B cell (primary cell): ENCODE results near the gene ACSM6. TPM values are rescaled to one million over a fixed set of nuclear protein-coding genes. Genes with fewer than 3 reads are reported as not detected.

Experiments
- ATAC-seq: fragments of 200-7000 bp; cut with Tn5 transposase; one replicate; pipeline ENCODE4 v1.10.0; 2021; ENCODE audit warnings: low read depth, mild to moderate bottlenecking, moderate number of reproducible peaks, moderate library complexity
- CTCF ChIA-PET: fragments of 350-600 bp; sonication (Branson Sonifier 250); formaldehyde crosslinking; loops from one replicate; lab custom pipeline; 2021; ENCODE audit warnings: antibody characterized with exemption, inconsistent platforms; lab: Charles Lee
- POLR2A ChIA-PET: fragments of 350-600 bp; sonication (Branson Sonifier 250); formaldehyde crosslinking; loops from one replicate; lab custom pipeline; 2021; ENCODE audit warnings: antibody characterized with exemption; lab: Charles Lee
- DNase-seq: peaks from one replicate; pipeline ENCODE4 v3.0.0; 2013
- H2AFZ ChIP-seq: 2 replicates; pipeline ENCODE4 v1.6.1; 2012; ENCODE audit warnings: mild to moderate bottlenecking, low read depth, low read length; ENCODE audit not compliant: insufficient read depth, poor library complexity, severe bottlenecking
- H3K27ac ChIP-seq, 2 donors: 1 replicate in 1 of 2; 2 replicates in 1 of 2; pipeline ENCODE4 v1.5.1; 2012 to 2013; ENCODE audit warnings: low read length in 2 of 2, mild to moderate bottlenecking in 2 of 2, moderate library complexity in 1 of 2
- H3K27me3 ChIP-seq, 4 experiments: fragments of 200-600 bp in 1 of 4; sonication (generic) in 1 of 4; replicated peaks in 1 of 4; 1 replicate in 2 of 4; 2 replicates in 2 of 4; pipeline versions ENCODE4 v1.6.1 to v1.7.0; 2013 to 2016; ENCODE audit warnings: low read length in 3 of 4, mild to moderate bottlenecking in 2 of 4, mixed read lengths in 1 of 4, moderate library complexity in 1 of 4; ENCODE audit not compliant: insufficient read depth in 4 of 4, control insufficient read depth in 3 of 4; ENCODE audit errors: control extremely low read depth in 1 of 4
- H3K36me3 ChIP-seq, 2 experiments: replicated peaks in 1 of 2; 1 replicate in 1 of 2; 2 replicates in 1 of 2; pipeline versions ENCODE4 v1.6.1 to v1.7.1; 2013; ENCODE audit warnings: low read length in 1 of 2; ENCODE audit not compliant: insufficient read depth in 2 of 2, control insufficient read depth in 1 of 2; ENCODE audit errors: control extremely low read depth in 1 of 2, extremely low read depth in 1 of 2
- H3K4me1 ChIP-seq, 2 donors: fragments of 200-600 bp in 1 of 2; sonication (generic) in 1 of 2; 1 replicate in 1 of 2; 2 replicates in 1 of 2; pipeline versions ENCODE4 v1.5.1 to v1.6.1; 2013 to 2017; ENCODE audit warnings: low read length in 2 of 2; ENCODE audit not compliant: control insufficient read depth in 2 of 2, insufficient read depth in 2 of 2
- H3K4me2 ChIP-seq: replicated peaks from 2 replicates; pipeline ENCODE3; 2012; ENCODE audit warnings: mild to moderate bottlenecking, low read depth, low read length; ENCODE audit not compliant: poor library complexity, severe bottlenecking
- H3K4me3 ChIP-seq, 5 experiments: fragments of 200-600 bp in 1 of 5; sonication (generic) in 1 of 5; 1 replicate in 3 of 5; 2 replicates in 2 of 5; pipeline versions ENCODE4 v1.5.1 to v1.7.0; 2011 to 2016; ENCODE audit warnings: low read length in 4 of 5, mild to moderate bottlenecking in 4 of 5, low read depth in 2 of 5, control low read depth in 1 of 5, moderate library complexity in 1 of 5; ENCODE audit not compliant: insufficient read depth in 1 of 5; ENCODE audit errors: control extremely low read depth in 1 of 5, extremely low read depth in 1 of 5
- H3K79me2 ChIP-seq: fragments of 200-600 bp; sonication (generic); one replicate; pipeline ENCODE4 v1.6.0; 2016; ENCODE audit warnings: low read length; ENCODE audit not compliant: control insufficient read depth, insufficient read depth
- H3K9ac ChIP-seq: fragments of 200-600 bp; sonication (generic); 2 replicates; pipeline ENCODE4 v1.6.1; 2017; ENCODE audit warnings: mild to moderate bottlenecking, low read length, moderate library complexity
- H3K9me3 ChIP-seq, 3 donors: one replicate each; pipeline versions ENCODE4 v1.6.1 to v1.7.1; 2013; ENCODE audit warnings: low read length in 2 of 3; ENCODE audit not compliant: control insufficient read depth in 2 of 3, insufficient read depth in 1 of 3; ENCODE audit errors: control extremely low read depth in 1 of 3
- H4K20me1 ChIP-seq: 2 replicates; pipeline ENCODE4 v1.6.0; 2012; ENCODE audit warnings: mild to moderate bottlenecking, low read length; ENCODE audit not compliant: insufficient read depth, control insufficient read depth, poor library complexity, severe bottlenecking
- H3K27ac Mint-ChIP-seq: one replicate; pipeline ENCODE4 v1.8.0; 2021; ENCODE audit warnings: mixed read lengths
- H3K27me3 Mint-ChIP-seq: one replicate; pipeline ENCODE4 v1.8.0; 2021; ENCODE audit warnings: mixed read lengths
- H3K4me1 Mint-ChIP-seq: one replicate; pipeline ENCODE4 v1.8.0; 2021; ENCODE audit warnings: mixed read lengths
- H3K4me3 Mint-ChIP-seq: one replicate; pipeline ENCODE4 v1.8.0; 2021; ENCODE audit warnings: mixed read lengths
- H3K9me3 Mint-ChIP-seq: one replicate; pipeline ENCODE4 v1.8.0; 2022; ENCODE audit warnings: mixed read lengths; ENCODE audit not compliant: insufficient read depth
- CTCF ChIP-seq: fragments of 200-600 bp; IDR thresholded peaks from one replicate; pipeline ENCODE4 v1.8.0; 2022; ENCODE audit warnings: antibody characterized with exemption, mild to moderate bottlenecking
- EZH2 ChIP-seq: IDR thresholded peaks from 2 replicates; pipeline ENCODE4 v1.6.1; 2012; ENCODE audit warnings: borderline replicate concordance, low read depth, mild to moderate bottlenecking, moderate library complexity, low read length; ENCODE audit not compliant: insufficient read depth, poor library complexity, severe bottlenecking
- WGBS: methylation state at CpG from one replicate; pipeline ENCODE4 v1.1.5; 2013; ENCODE audit warnings: missing lambda C conversion rate; ENCODE audit not compliant: insufficient coverage; 5-methylcytosine and 5-hydroxymethylcytosine counted together
- intact Hi-C: fragments of 100-400 bp; cut with micrococcal nuclease; formaldehyde crosslinking; loops from one replicate; pipeline ENCODE4 v1.10.0; 2022
- polyA plus RNA-seq: library from polyadenylated mRNA; depleted of rRNA; stranded (reverse); fragments of >200 nt; gene quantifications from 2 replicates; pipeline ENCODE4 v1.2.3, GENCODE V29; 2012
- total RNA-seq, 2 donors: library from RNA; stranded (reverse); fragments of 120-200 nt in 1 of 2; gene quantifications; 1 replicate in 1 of 2; 2 replicates in 1 of 2; pipeline versions ENCODE4 v1.2.3 to v1.2.4, GENCODE V29; 2013 to 2022

ACSM6 gene
- total and polyA plus RNA-seq, 2 donors (not counting 1 experiment from before 2014, with no cell fraction given): not detected

- peaks cover 2% of the 10 kb centered on the region for H3K9me3 Mint-ChIP-seq
- WGBS: no CpG with 5 or more reads among the region's 3 CpGs
- ATAC-seq: no peak
- H3K4me2 ChIP-seq: no peak overlapping the region
- no peaks in the 10 kb centered on the region for H3K4me1 Mint-ChIP-seq
- no peak for DNase-seq
- ChIA-PET CTCF (no interaction called here), POLR2A (no interaction called here)
- H3K9me3 ChIP-seq: no peaks in the 10 kb centered on the region
- H3K9ac ChIP-seq: no peak overlapping the region
- H4K20me1 ChIP-seq: no peaks in the 10 kb centered on the region
- no peaks in the 10 kb centered on the region for H3K27me3 ChIP-seq
- intact Hi-C loops: no loop called here
- H3K36me3 ChIP-seq: peaks cover 0 to 1% of the 10 kb centered on the region in 2 experiments
- no peak overlapping the region for H2AFZ ChIP-seq
- H3K27ac ChIP-seq: no peak overlapping the region
- H3K4me1 ChIP-seq: no peaks in the 10 kb centered on the region
- H3K4me3 ChIP-seq: no peak overlapping the region
- H3K27ac Mint-ChIP-seq: no peak overlapping the region
- H3K27me3 Mint-ChIP-seq: no peaks in the 10 kb centered on the region
- H3K79me2 ChIP-seq: no peaks in the 10 kb centered on the region
- TF ChIP-seq EZH2: no peak
- TF ChIP-seq CTCF: no peak
- no peak overlapping the region for H3K4me3 Mint-ChIP-seq
Measured at GRCh38 chr10:95220539-95220938, 26.5 kb downstream of the ACSM6 start.

GRCh38 chr10:95221124-95221523 is 27.1 kb downstream of the ACSM6 start:
- ChIA-PET POLR2A (no interaction called here), CTCF (no interaction called here)
- no peaks in the 10 kb centered on the region for H3K4me1 Mint-ChIP-seq
- TF ChIP-seq EZH2 (no peak), CTCF (no peak)
- Histone ChIP-seq H3K27ac (no peak overlapping the region), H3K36me3 (no peaks in the 10 kb centered on the region), H3K9me3 (no peaks in the 10 kb centered on the region), H3K27me3 (no peaks in the 10 kb centered on the region), H3K4me1 (no peaks in the 10 kb centered on the region), H3K79me2 (no peaks in the 10 kb centered on the region), H3K4me3 (no peak overlapping the region), H3K4me2 (no peak overlapping the region), H4K20me1 (no peaks in the 10 kb centered on the region), H2AFZ (no peak overlapping the region), H3K9ac (no peak overlapping the region)
- intact Hi-C loops: no loop called here
- H3K27me3 Mint-ChIP-seq: no peaks in the 10 kb centered on the region
- WGBS: 95% methylated on average over 2 of the region's 5 CpGs
- no peak for ATAC-seq
- no peak overlapping the region for H3K27ac Mint-ChIP-seq
- H3K4me3 Mint-ChIP-seq: no peak overlapping the region
- no peak for DNase-seq
- peaks cover under 1% of the 10 kb centered on the region for H3K9me3 Mint-ChIP-seq
